ENCODE measurements around the gene TTC22.

- TF ChIP-seq CTCF (IDR thresholded peaks at IDR 0.05; ENCODE audit: borderline replicate concordance, extremely low read depth, low read length, poor library complexity, severe bottlenecking): no peak
- no peak for TF ChIP-seq EZH2 (IDR thresholded peaks at IDR 0.05; ENCODE audit: borderline replicate concordance, low read depth, low read length, severe bottlenecking)
Observed at GRCh38 chr1:54748094-54748835, 52.9 kb downstream of the TTC22 start.
